Activated CD4-positive, alpha-beta T cell treated with anti-CD3 and anti-CD28 coated beads, Interleukin-2, amount 10 ng/mL, durations not matched to agents 7 days and 5 days (primary cell): ENCODE data around the gene DENND4B. TPM values are rescaled to one million over a fixed set of nuclear protein-coding genes. Genes with fewer than 3 reads are reported as not detected.
"Not testable (repeated sequence)": the region's sequence is repeated elsewhere in the genome, so short reads cannot be mapped to it uniquely, and the experiment has no call there.

Experiments
- CTCF ChIA-PET: fragments of 350-600 bp; sonication (Branson Sonifier 250); formaldehyde crosslinking; loops from one replicate; lab custom pipeline; 2021; ENCODE audit warnings: antibody characterized with exemption; lab: Charles Lee
- POLR2A ChIA-PET: fragments of 350-600 bp; sonication (Branson Sonifier 250); formaldehyde crosslinking; loops from one replicate; lab custom pipeline; 2021; ENCODE audit warnings: antibody characterized with exemption; lab: Charles Lee
- DNase-seq: peaks from one replicate; pipeline ENCODE4 v3.0.0-alpha.2; 2020
- H3K27ac Mint-ChIP-seq: one replicate; pipeline ENCODE4 v1.8.0; 2021; ENCODE audit warnings: mild to moderate bottlenecking, moderate library complexity, mixed read lengths
- H3K27me3 Mint-ChIP-seq: one replicate; pipeline ENCODE4 v1.8.0; 2021; ENCODE audit warnings: mixed read lengths
- H3K36me3 Mint-ChIP-seq: one replicate; pipeline ENCODE4 v1.8.0; 2021; ENCODE audit warnings: low read depth, mixed read lengths
- H3K4me1 Mint-ChIP-seq: one replicate; pipeline ENCODE4 v1.8.0; 2021; ENCODE audit warnings: mixed read lengths
- H3K4me3 Mint-ChIP-seq: one replicate; pipeline ENCODE4 v1.8.0; 2021; ENCODE audit warnings: mild to moderate bottlenecking, moderate library complexity, mixed read lengths
- H3K9me3 Mint-ChIP-seq: one replicate; pipeline ENCODE4 v1.8.0; 2021; ENCODE audit warnings: mixed read lengths
- total RNA-seq, 2 experiments: library from RNA; stranded (reverse); gene quantifications; one replicate each; pipeline ENCODE4 v1.2.3, GENCODE V29; 2021

DENND4B gene
- total RNA-seq, 2 experiments from 2014 or later, result 165 to 180 TPM

- Mint-ChIP-seq H3K27ac (no peak overlapping the region), H3K9me3 (no peaks in the 10 kb centered on the region), H3K36me3 (no peaks in the 10 kb centered on the region), H3K4me1 (peaks cover 30% of the 10 kb centered on the region), H3K4me3 (no peak overlapping the region), H3K27me3 (no peaks in the 10 kb centered on the region)
- DNase-seq, result no peak
- CTCF ChIA-PET, result interaction anchor here (0.5 to 3.5 kb wide), 7 partner anchors 8 to 209 kb away, joined by 3 to 32 read pairs (median 3); partner anchors contain the start of genes CREB3L4, DENND4B, JTB and SLC27A3
- POLR2A ChIA-PET, result no interaction called here
Observed at GRCh38 chr1:153984123-153984894, 37.8 kb upstream of the DENND4B start.

- H3K27me3 Mint-ChIP-seq, DNase-seq, H3K4me3 Mint-ChIP-seq, H3K27ac Mint-ChIP-seq, H3K9me3 Mint-ChIP-seq, H3K36me3 Mint-ChIP-seq, CTCF ChIA-PET: not testable (repeated sequence)
- peaks cover 34% of the 10 kb centered on the region for H3K4me1 Mint-ChIP-seq
- POLR2A ChIA-PET, result interaction anchor here (0.6 kb wide), 1 partner anchor 218 kb away, joined by 3 read pairs; no protein-coding TSS in a partner anchor
Observed at GRCh38 chr1:153981735-153982134, 35.2 kb upstream of the DENND4B start.

- H3K27ac Mint-ChIP-seq, POLR2A ChIA-PET, DNase-seq, H3K27me3 Mint-ChIP-seq, H3K9me3 Mint-ChIP-seq: not testable (repeated sequence)
- H3K36me3 Mint-ChIP-seq, result peaks cover 28% of the 10 kb centered on the region
- CTCF ChIA-PET, result interaction anchor here (0.8 to 4.8 kb wide), 4 partner anchors 7 to 129 kb away, joined by 3 to 32 read pairs (median 8); partner anchors contain the start of genes CREB3L4 and RAB13
- H3K4me1 Mint-ChIP-seq, result peaks cover 35% of the 10 kb centered on the region
- peak overlapping the region; percentile 97 for H3K4me3 Mint-ChIP-seq
Observed at GRCh38 chr1:153979091-153979490, 32.6 kb upstream of the DENND4B start.

- Mint-ChIP-seq H3K27ac (peak overlapping the region; percentile 92), H3K36me3 (peaks cover 35% of the 10 kb centered on the region)
Observed at GRCh38 chr1:153978274-153978909, 31.9 kb upstream of the DENND4B start.

GRCh38 chr1:153977250-153978240 is 31.0 kb upstream of the DENND4B start, which contains the start of gene JTB:
TSS of gene JTB (minus strand) at chr1:153977674. CDS start at chr1:153977252, 422 bp downstream.
- CTCF ChIA-PET, result interaction anchor here (0.5 to 4.8 kb wide), 11 partner anchors 8 to 181 kb away, joined by 3 to 32 read pairs (median 4); partner anchors contain the start of genes CREB3L4, DENND4B, RAB13 and RPS27
- Mint-ChIP-seq H3K27ac (peak within 1 kb of the TSS; percentile 92), H3K27me3 (no peaks in the 10 kb centered on the region), H3K36me3 (peaks cover 38% of the 10 kb centered on the region), H3K4me3 (peak within 1 kb of the TSS; percentile 97), H3K9me3 (no peaks in the 10 kb centered on the region), H3K4me1 (peaks cover 47% of the 10 kb centered on the region)
- peak; percentile 90 for DNase-seq
- POLR2A ChIA-PET, result interaction anchor here (0.6 to 1.8 kb wide), 7 partner anchors 10 to 306 kb away, joined by 3 to 9 read pairs (median 3); partner anchors contain the start of genes CREB3L4, CRTC2 and RPS27

More at GRCh38 chr1:153978274-153978909, 31.9 kb upstream of the DENND4B start:
- no peak for DNase-seq
- peak overlapping the region; percentile 97 for H3K4me3 Mint-ChIP-seq
- CTCF ChIA-PET, result interaction anchor here (0.8 to 4.8 kb wide), 7 partner anchors 8 to 182 kb away, joined by 3 to 32 read pairs (median 12); partner anchors contain the start of genes CREB3L4, DENND4B, RAB13 and SLC39A1
- H3K27me3 Mint-ChIP-seq, result no peaks in the 10 kb centered on the region
- peaks cover 39% of the 10 kb centered on the region for H3K4me1 Mint-ChIP-seq
- no peaks in the 10 kb centered on the region for H3K9me3 Mint-ChIP-seq
- POLR2A ChIA-PET, result interaction anchor here (1.0 to 1.8 kb wide), 4 partner anchors 11 to 56 kb away, joined by 3 to 9 read pairs (median 6); partner anchors contain the start of genes CREB3L4, CRTC2 and RPS27

- Mint-ChIP-seq H3K36me3 (peaks cover 38% of the 10 kb centered on the region), H3K4me1 (peaks cover 54% of the 10 kb centered on the region), H3K4me3 (peak overlapping the region; percentile 97), H3K27ac (peak overlapping the region; percentile 92), H3K9me3 (no peaks in the 10 kb centered on the region), H3K27me3 (no peaks in the 10 kb centered on the region)
- ChIA-PET CTCF (interaction anchor here (0.6 to 4.8 kb wide), 7 partner anchors 8 to 68 kb away, joined by 3 to 32 read pairs (median 12); partner anchors contain the start of genes CREB3L4, DENND4B, RAB13 and SLC39A1), POLR2A (interaction anchor here (0.6 to 1.8 kb wide), 5 partner anchors 10 to 305 kb away, joined by 3 to 9 read pairs (median 3); partner anchors contain the start of genes CREB3L4 and RPS27)
- no peak for DNase-seq
Observed at GRCh38 chr1:153976819-153977249, 30.3 kb upstream of the DENND4B start.

- Mint-ChIP-seq H3K27ac (no peak overlapping the region), H3K9me3 (no peaks in the 10 kb centered on the region), H3K4me3 (no peak overlapping the region), H3K4me1 (peaks cover 64% of the 10 kb centered on the region), H3K36me3 (peaks cover 38% of the 10 kb centered on the region), H3K27me3 (no peaks in the 10 kb centered on the region)
- CTCF ChIA-PET, result interaction anchor here (0.6 to 1.0 kb wide), 4 partner anchors 8 to 313 kb away, joined by 3 read pairs; no protein-coding TSS in a partner anchor
- DNase-seq, result no peak
- POLR2A ChIA-PET, result no interaction called here
Observed at GRCh38 chr1:153973525-153973924, 27.0 kb upstream of the DENND4B start.

GRCh38 chr1:153973071-153973470 is 26.6 kb upstream of the DENND4B start:
- ChIA-PET CTCF (interaction anchor here (0.6 to 1.0 kb wide), 4 partner anchors 11 to 313 kb away, joined by 3 read pairs; no protein-coding TSS in a partner anchor), POLR2A (no interaction called here)
- Mint-ChIP-seq H3K27me3 (no peaks in the 10 kb centered on the region), H3K36me3 (peaks cover 38% of the 10 kb centered on the region), H3K9me3 (no peaks in the 10 kb centered on the region), H3K4me1 (peaks cover 63% of the 10 kb centered on the region), H3K27ac (no peak overlapping the region), H3K4me3 (no peak overlapping the region)
- no peak for DNase-seq

- ChIA-PET CTCF (interaction anchor here (1.2 kb wide), 1 partner anchor 10 kb away, joined by 3 read pairs; no protein-coding TSS in a partner anchor), POLR2A (no interaction called here)
- H3K36me3 Mint-ChIP-seq, result peaks cover 24% of the 10 kb centered on the region
- H3K4me1 Mint-ChIP-seq, result peaks cover 67% of the 10 kb centered on the region
- no peaks in the 10 kb centered on the region for H3K27me3 Mint-ChIP-seq
- no peak for DNase-seq
- no peak overlapping the region for H3K27ac Mint-ChIP-seq
- H3K9me3 Mint-ChIP-seq, result no peaks in the 10 kb centered on the region
- H3K4me3 Mint-ChIP-seq, result no peak overlapping the region
Observed at GRCh38 chr1:153970346-153970745, 23.8 kb upstream of the DENND4B start.

- H3K27me3 Mint-ChIP-seq, result no peaks in the 10 kb centered on the region
- CTCF ChIA-PET, result interaction anchor here (0.6 to 2.9 kb wide), 5 partner anchors 9 to 188 kb away, joined by 3 to 14 read pairs (median 3); partner anchors contain the start of gene JTB
- peaks cover 63% of the 10 kb centered on the region for H3K4me1 Mint-ChIP-seq
- H3K9me3 Mint-ChIP-seq, result no peaks in the 10 kb centered on the region
- peaks cover 12% of the 10 kb centered on the region for H3K36me3 Mint-ChIP-seq
- DNase-seq, result no peak
- POLR2A ChIA-PET, result no interaction called here
- peak overlapping the region; percentile 54 for H3K27ac Mint-ChIP-seq
- H3K4me3 Mint-ChIP-seq, result no peak overlapping the region
Observed at GRCh38 chr1:153968972-153969371, 22.5 kb upstream of the DENND4B start.

- no peaks in the 10 kb centered on the region for H3K9me3 Mint-ChIP-seq
- peak overlapping the region; percentile 88 for H3K4me3 Mint-ChIP-seq
- ChIA-PET POLR2A (interaction anchor here (0.8 kb wide), 1 partner anchor 22 kb away, joined by 3 read pairs; the partner anchor contains the start of gene RPS27), CTCF (interaction anchor here (0.8 to 3.5 kb wide), 7 partner anchors 10 to 289 kb away, joined by 3 to 25 read pairs (median 3); partner anchors contain the start of genes DENND4B, JTB, RAB13 and SLC27A3)
- no peak for DNase-seq
- peaks cover 66% of the 10 kb centered on the region for H3K4me1 Mint-ChIP-seq
- H3K36me3 Mint-ChIP-seq, result peaks cover 7% of the 10 kb centered on the region
- peak overlapping the region; percentile 95 for H3K27ac Mint-ChIP-seq
- no peaks in the 10 kb centered on the region for H3K27me3 Mint-ChIP-seq
Observed at GRCh38 chr1:153968408-153968807, 21.9 kb upstream of the DENND4B start.
